ENCODE results near the gene CSKMT. TPM values are rescaled to one million over a fixed set of nuclear protein-coding genes. Genes with fewer than 3 reads are reported as not detected.

Gene CSKMT
- total RNA-seq, 4 donors from 2014 or later = 0.83 to 13.5 (median 5.7) TPM

DNA sequence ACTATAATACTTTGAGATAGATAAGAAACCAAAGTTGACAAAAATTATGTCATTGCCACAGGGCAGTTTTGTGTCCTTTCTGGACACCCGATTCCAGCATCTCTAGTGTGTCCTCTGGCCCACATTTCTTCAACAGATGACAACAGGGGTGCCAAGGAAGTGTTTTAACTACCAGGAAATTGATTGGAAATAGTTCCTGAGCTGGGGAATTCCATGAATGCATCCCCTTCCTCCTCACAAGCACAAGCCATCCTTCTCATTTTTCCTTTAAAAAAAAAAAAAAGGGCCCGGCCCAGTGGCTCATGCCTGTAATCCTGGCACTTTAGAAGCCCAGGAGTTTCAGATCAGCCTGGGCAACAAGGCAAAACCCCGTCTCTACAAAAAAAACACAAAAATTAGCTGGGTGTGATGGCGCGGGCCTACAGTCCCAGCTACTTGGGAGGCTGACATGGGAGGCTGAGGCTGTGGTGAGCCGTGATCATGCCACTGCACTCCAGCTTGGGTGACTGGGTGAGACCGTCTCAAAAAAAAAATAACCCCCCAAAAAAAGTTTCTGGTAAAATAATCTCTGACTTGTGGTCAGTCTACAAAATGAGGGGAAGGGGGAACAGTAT lies 42.5 kb upstream of the CSKMT start:
- WGBS, 2 donors = 86% methylated on average over 7 of the region's 7 CpGs
- peaks cover 4 to 14% of the 10 kb centered on the region in 2 donors for H3K4me1 ChIP-seq
- TF ChIP-seq POLR2A (IDR thresholded peaks at IDR 0.05) (no peak), CTCF (IDR thresholded peaks at IDR 0.05) (no peak)
- intact Hi-C loops (cut with DNase I) = no loop called here
- H3K9me3 ChIP-seq = no peaks in the 10 kb centered on the region
- H3K4me3 ChIP-seq (replicated peaks in 1 of 3) = no peak overlapping the region
- DNase-seq = no peak
- no peaks in the 10 kb centered on the region for H3K27me3 ChIP-seq
- peaks cover 20 to 25% of the 10 kb centered on the region in 2 donors for H3K36me3 ChIP-seq
- peak overlapping the region; percentile 49 to 77 (median 67) for H3K27ac ChIP-seq

GRCh38 chr11:62627713-62628112 lies 37.4 kb upstream of the CSKMT start:
- no peaks in the 10 kb centered on the region for H3K27me3 ChIP-seq
- H3K27ac ChIP-seq = no peak overlapping the region
- peaks cover 0 to under 1% of the 10 kb centered on the region in 2 donors for H3K4me1 ChIP-seq
- DNase-seq = no peak
- peaks cover 66 to 70% of the 10 kb centered on the region in 2 donors for H3K36me3 ChIP-seq
- no peak overlapping the region for H3K4me3 ChIP-seq (replicated peaks in 1 of 3)
- TF ChIP-seq POLR2A (IDR thresholded peaks at IDR 0.05) = no peak
- TF ChIP-seq CTCF (IDR thresholded peaks at IDR 0.05) = no peak
- intact Hi-C loops (cut with DNase I) = no loop called here
- H3K9me3 ChIP-seq = no peaks in the 10 kb centered on the region
- WGBS, 2 donors = 86 to 88% methylated on average over 3 of the region's 3 CpGs

- no peak overlapping the region for H3K27ac ChIP-seq
- no peak overlapping the region for H3K4me3 ChIP-seq (replicated peaks in 1 of 3)
- no peaks in the 10 kb centered on the region for H3K4me1 ChIP-seq
- intact Hi-C loops (cut with DNase I) = no loop called here
- WGBS, 2 donors = 98 to 100% methylated on average over 4 to 6 of the region's 6 CpGs
- no peaks in the 10 kb centered on the region for H3K9me3 ChIP-seq
- H3K36me3 ChIP-seq = peaks cover 66 to 81% of the 10 kb centered on the region in 2 donors
- H3K27me3 ChIP-seq = no peaks in the 10 kb centered on the region
- no peak for TF ChIP-seq CTCF (IDR thresholded peaks at IDR 0.05)
- TF ChIP-seq POLR2A (IDR thresholded peaks at IDR 0.05) = no peak
- no peak for DNase-seq
Observed at GRCh38 chr11:62632492-62632891, 32.6 kb upstream of the CSKMT start.

GRCh38 chr11:62644220-62644619 lies 20.9 kb upstream of the CSKMT start:
- no peaks in the 10 kb centered on the region for H3K27me3 ChIP-seq
- H3K9me3 ChIP-seq = no peaks in the 10 kb centered on the region
- intact Hi-C loops (cut with DNase I) = no loop called here
- H3K36me3 ChIP-seq = peaks cover 12 to 18% of the 10 kb centered on the region in 2 donors
- DNase-seq = no peak
- 88 to 95% methylated on average over 8 of the region's 8 CpGs for WGBS, 2 donors
- H3K4me1 ChIP-seq = peaks cover 11 to 13% of the 10 kb centered on the region in 2 donors
- no peak overlapping the region for H3K27ac ChIP-seq
- TF ChIP-seq POLR2A (IDR thresholded peaks at IDR 0.05) (no peak), CTCF (IDR thresholded peaks at IDR 0.05) (no peak)
- H3K4me3 ChIP-seq (replicated peaks in 1 of 3) = no peak overlapping the region

- H3K27ac ChIP-seq = peak overlapping the region in 2 of 3 donors; percentile 64 to 88
- TF ChIP-seq POLR2A (IDR thresholded peaks at IDR 0.05) (no peak), CTCF (IDR thresholded peaks at IDR 0.05) (no peak)
- peaks cover 9 to 25% of the 10 kb centered on the region in 2 donors for H3K36me3 ChIP-seq
- H3K4me3 ChIP-seq (replicated peaks in 1 of 3) = peak overlapping the region; percentile 64 to 99 (median 84)
- H3K4me1 ChIP-seq = peaks cover 11 to 13% of the 10 kb centered on the region in 2 donors
- intact Hi-C loops (cut with DNase I) = no loop called here
- DNase-seq = no peak
- no peaks in the 10 kb centered on the region for H3K27me3 ChIP-seq
- no peaks in the 10 kb centered on the region for H3K9me3 ChIP-seq
- WGBS, 2 donors = 14 to 16% methylated on average over 11 of the region's 11 CpGs
Observed at GRCh38 chr11:62645671-62645945, 19.5 kb upstream of the CSKMT start.
